ENCODE results near the gene LAMA5. TPM values are rescaled to one million over a fixed set of nuclear protein-coding genes. Genes with fewer than 3 reads are reported as not detected.
A peak's percentile ranks its signal among the peaks of the same experiment; 100 is the strongest.

LAMA5 gene
- total RNA-seq, 1 experiment from 2014 or later: 1,050 TPM

DNA sequence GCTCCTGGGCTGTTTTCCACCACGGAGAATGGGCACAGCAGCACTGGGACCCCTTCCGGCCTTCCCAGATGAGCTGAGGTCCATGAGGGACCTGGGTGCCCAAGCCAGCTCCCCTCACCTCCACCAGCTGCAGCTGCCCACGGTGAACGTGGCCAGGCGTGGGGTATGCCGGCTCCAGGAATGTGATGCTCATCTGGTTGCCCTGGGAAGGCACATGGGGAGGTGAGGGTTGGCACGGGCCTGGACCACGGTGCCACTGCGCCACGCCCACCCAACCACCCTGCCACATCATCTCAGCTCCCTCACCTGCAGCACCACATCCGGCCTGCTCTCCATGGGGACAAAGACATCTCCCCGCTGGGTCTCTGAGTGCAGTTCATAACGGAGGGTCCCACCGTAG is 40.6 kb downstream of the LAMA5 start:
- Histone ChIP-seq H3K4me3 (ENCODE audit: low read depth, low read length) (no peak overlapping the region), H3K27me3 (replicated peaks; ENCODE audit: control insufficient read depth, insufficient read depth, low read length) (no peaks in the 10 kb centered on the region), H3K36me3 (ENCODE audit: control insufficient read depth, insufficient read depth, low read length) (peaks cover 46% of the 10 kb centered on the region), H3K9me3 (no peaks in the 10 kb centered on the region), H3K4me1 (no peaks in the 10 kb centered on the region)
- intact Hi-C loops (cut with micrococcal nuclease; ENCODE audit: unreplicated experiment): no loop called here
- no peak overlapping the region for H3K4me3 Mint-ChIP-seq (ENCODE audit: unreplicated experiment)
- H3K36me3 Mint-ChIP-seq (ENCODE audit: insufficient read depth, unreplicated experiment): peaks cover 100% of the 10 kb centered on the region
- H3K27me3 Mint-ChIP-seq (ENCODE audit: insufficient read depth, unreplicated experiment): no peaks in the 10 kb centered on the region
- H3K9me3 Mint-ChIP-seq (ENCODE audit: unreplicated experiment): no peaks in the 10 kb centered on the region
- ChIA-PET CTCF (interaction anchor here (0.6 kb wide), 3 partner anchors 13 to 56 kb away, joined by 3 to 4 read pairs (median 3); no protein-coding TSS in a partner anchor), POLR2A (no interaction called here)
- BruUV-seq (replicated peaks): no TSS peak
- no peak for TF ChIP-seq CTCF (IDR thresholded peaks at IDR 0.05; ENCODE audit: insufficient read depth in 1 of 2, low read depth in 1 of 2, low read length in 1 of 2, severe bottlenecking in 1 of 2, unreplicated experiment in 1 of 2)
- no peaks in the 10 kb centered on the region for H3K4me1 Mint-ChIP-seq (ENCODE audit: low read depth, unreplicated experiment)
- DNase-seq: no peak
- no peak overlapping the region for H3K27ac Mint-ChIP-seq (ENCODE audit: unreplicated experiment)

DNA sequence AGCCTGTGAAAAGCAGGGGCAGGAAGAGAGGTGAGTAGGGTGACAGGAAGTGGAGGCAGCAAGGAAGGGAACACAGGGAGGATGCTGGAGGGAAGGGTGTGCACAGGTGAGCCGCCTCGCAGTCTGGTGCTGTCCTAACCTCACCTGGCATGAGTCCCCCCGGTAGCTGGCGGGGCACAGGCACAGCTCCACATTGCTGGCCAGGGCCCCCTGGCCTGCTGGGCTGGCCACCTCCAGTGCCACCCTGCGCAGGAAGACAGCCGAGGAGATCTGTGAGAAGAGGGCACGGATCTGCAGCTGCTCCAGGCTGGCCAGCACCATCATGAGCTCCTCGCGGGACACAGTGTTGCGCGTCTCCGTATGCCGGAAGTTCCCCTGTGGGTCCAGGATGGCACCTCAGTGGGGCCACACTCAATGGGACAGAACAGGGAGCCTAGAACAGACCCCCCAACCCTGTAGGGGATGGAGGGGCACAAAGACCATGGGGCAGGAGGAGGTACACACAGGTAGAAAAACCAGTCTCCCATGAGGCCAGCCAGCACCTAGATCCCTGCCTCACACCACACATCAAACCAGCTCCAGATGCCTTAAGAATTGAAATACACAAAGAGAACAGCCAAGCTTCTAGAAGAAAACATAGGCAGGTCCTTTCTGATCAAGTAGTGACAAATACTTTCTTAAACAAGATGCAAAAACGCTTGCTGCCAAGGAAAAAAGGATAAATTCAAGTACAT is 41.8 kb downstream of the LAMA5 start:
- DNase-seq: no peak
- ChIA-PET CTCF (interaction anchor here (0.5 to 2.2 kb wide), 3 partner anchors 24 to 1795 kb away, joined by 3 to 8 read pairs (median 4); no protein-coding TSS in a partner anchor), POLR2A (no interaction called here)
- TF ChIP-seq CTCF (IDR thresholded peaks at IDR 0.05; ENCODE audit: insufficient read depth in 1 of 2, low read depth in 1 of 2, low read length in 1 of 2, severe bottlenecking in 1 of 2, unreplicated experiment in 1 of 2): no peak
- no peak overlapping the region for H3K4me3 Mint-ChIP-seq (ENCODE audit: unreplicated experiment)
- H3K27me3 Mint-ChIP-seq (ENCODE audit: insufficient read depth, unreplicated experiment): no peaks in the 10 kb centered on the region
- no peaks in the 10 kb centered on the region for H3K9me3 Mint-ChIP-seq (ENCODE audit: unreplicated experiment)
- Histone ChIP-seq H3K9me3 (no peaks in the 10 kb centered on the region), H3K4me3 (ENCODE audit: low read depth, low read length) (no peak overlapping the region), H3K36me3 (ENCODE audit: control insufficient read depth, insufficient read depth, low read length) (peaks cover 50% of the 10 kb centered on the region), H3K4me1 (no peaks in the 10 kb centered on the region), H3K27me3 (replicated peaks; ENCODE audit: control insufficient read depth, insufficient read depth, low read length) (no peaks in the 10 kb centered on the region)
- intact Hi-C loops (cut with micrococcal nuclease; ENCODE audit: unreplicated experiment): no loop called here
- peaks cover 100% of the 10 kb centered on the region for H3K36me3 Mint-ChIP-seq (ENCODE audit: insufficient read depth, unreplicated experiment)
- BruUV-seq (replicated peaks): no TSS peak
- H3K4me1 Mint-ChIP-seq (ENCODE audit: low read depth, unreplicated experiment): no peaks in the 10 kb centered on the region
- peak overlapping the region; percentile 6 for H3K27ac Mint-ChIP-seq (ENCODE audit: unreplicated experiment)

DNA sequence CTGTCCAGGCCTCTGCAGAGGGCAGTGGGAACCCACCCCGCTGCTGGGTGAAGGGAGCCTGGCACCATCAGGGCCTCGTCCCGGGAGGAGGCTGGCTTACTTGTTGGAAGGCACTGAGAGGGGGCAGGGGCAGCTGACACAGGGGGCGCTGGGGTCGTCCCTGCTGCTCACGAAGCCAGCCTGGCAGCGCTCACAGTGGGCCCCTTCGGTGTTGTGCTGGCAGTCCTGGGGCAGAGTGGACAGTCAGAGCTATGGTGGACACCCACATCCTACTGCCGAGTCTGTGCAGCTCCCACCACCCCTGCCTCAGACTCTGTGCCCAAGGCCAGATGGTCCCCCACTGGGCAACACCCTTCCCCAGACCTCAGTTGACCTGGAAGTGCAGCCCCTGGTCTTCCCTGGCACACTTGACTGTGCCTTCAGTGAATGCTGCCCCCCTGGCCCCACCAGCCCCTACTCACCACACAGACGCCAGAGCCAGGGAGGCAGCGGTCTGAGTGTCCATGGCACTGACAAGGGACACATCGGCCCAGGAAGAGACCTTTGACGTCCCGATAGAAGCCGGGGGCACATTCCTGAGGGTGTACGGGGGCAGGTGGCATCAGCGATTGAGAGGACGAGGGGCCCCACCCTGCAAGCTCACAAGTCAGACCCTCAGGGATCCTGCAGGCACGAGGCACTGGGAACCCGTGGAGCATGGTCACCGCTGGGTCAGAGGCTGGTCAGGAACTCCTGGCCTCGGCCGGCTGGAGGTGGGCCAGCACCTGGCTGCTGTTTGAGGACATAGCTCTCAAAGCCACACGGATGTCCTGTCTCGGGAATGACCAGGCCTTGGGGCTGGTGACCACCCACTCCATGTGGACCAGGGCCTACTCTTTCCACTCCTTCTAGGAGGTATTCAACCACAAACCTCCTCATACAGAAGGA is 42.9 kb downstream of the LAMA5 start:
- H3K4me1 ChIP-seq: no peaks in the 10 kb centered on the region
- Mint-ChIP-seq H3K36me3 (ENCODE audit: insufficient read depth, unreplicated experiment) (peaks cover 100% of the 10 kb centered on the region), H3K27ac (ENCODE audit: unreplicated experiment) (peak overlapping the region; percentile 6), H3K4me1 (ENCODE audit: low read depth, unreplicated experiment) (no peaks in the 10 kb centered on the region), H3K27me3 (ENCODE audit: insufficient read depth, unreplicated experiment) (no peaks in the 10 kb centered on the region), H3K4me3 (ENCODE audit: unreplicated experiment) (no peak overlapping the region), H3K9me3 (ENCODE audit: unreplicated experiment) (no peaks in the 10 kb centered on the region)
- no peak for TF ChIP-seq CTCF (IDR thresholded peaks at IDR 0.05; ENCODE audit: insufficient read depth in 1 of 2, low read depth in 1 of 2, low read length in 1 of 2, severe bottlenecking in 1 of 2, unreplicated experiment in 1 of 2)
- ChIA-PET POLR2A (no interaction called here), CTCF (interaction anchor here (2.2 kb wide), 1 partner anchor 59 kb away, joined by 8 read pairs; no protein-coding TSS in a partner anchor)
- H3K36me3 ChIP-seq (ENCODE audit: control insufficient read depth, insufficient read depth, low read length): peaks cover 46% of the 10 kb centered on the region
- no peaks in the 10 kb centered on the region for H3K27me3 ChIP-seq (replicated peaks; ENCODE audit: control insufficient read depth, insufficient read depth, low read length)
- peaks cover 7% of the 10 kb centered on the region; the same call in 1 of the 2 replicates for H3K9me3 ChIP-seq
- H3K4me3 ChIP-seq (ENCODE audit: low read depth, low read length): no peak overlapping the region
- no peak for DNase-seq
- BruUV-seq (replicated peaks): TSS peak; percentile 40
- intact Hi-C loops (cut with micrococcal nuclease; ENCODE audit: unreplicated experiment): no loop called here

Measured in Caco-2 (cell line).